RWPE2 (cell line): ENCODE measurements around the gene SYNJ2.
"Not testable (repeated sequence)": the region's sequence is repeated elsewhere in the genome, so short reads cannot be mapped to it uniquely, and the experiment has no call there.

Experiments
- ATAC-seq: fragments of 200-7000 bp; cut with Tn5 transposase; 3 replicates; pipeline ENCODE4 v1.9.1; 2021; ENCODE audit warnings: low read depth
- DNase-seq: peaks from one replicate; pipeline ENCODE4 v3.0.0-alpha.2; 2020; ENCODE audit warnings: low spot score
- H3K27ac ChIP-seq: fragments of 450-650 bp; 2 replicates; pipeline ENCODE4 v1.5.1; 2017; ENCODE audit warnings: mild to moderate bottlenecking; ENCODE audit not compliant: poor library complexity, severe bottlenecking
- H3K27me3 ChIP-seq: fragments of 250-450 bp; sonication (Bioruptor Pico); 2 replicates; pipeline ENCODE4 v1.5.1; 2021; ENCODE audit warnings: mild to moderate bottlenecking, moderate library complexity; ENCODE audit not compliant: insufficient read depth, poor library complexity, severe bottlenecking
- H3K36me3 ChIP-seq: fragments of 250-450 bp; sonication (Bioruptor Pico); 2 replicates; pipeline ENCODE4 v1.5.1; 2020; ENCODE audit warnings: low read depth, mild to moderate bottlenecking, moderate library complexity
- H3K4me1 ChIP-seq: fragments of 250-450 bp; sonication (Bioruptor Pico); 2 replicates; pipeline ENCODE4 v1.5.1; 2021; ENCODE audit warnings: mild to moderate bottlenecking, moderate library complexity; ENCODE audit not compliant: insufficient read depth, poor library complexity, severe bottlenecking
- H3K4me3 ChIP-seq: fragments of 250-450 bp; sonication (Bioruptor Pico); 2 replicates; pipeline ENCODE4 v1.5.1; 2021; ENCODE audit warnings: mild to moderate bottlenecking, moderate library complexity; ENCODE audit not compliant: severe bottlenecking
- H3K9me3 ChIP-seq: fragments of 250-450 bp; sonication (Bioruptor Pico); 2 replicates; pipeline ENCODE4 v1.5.1; 2021; ENCODE audit warnings: mild to moderate bottlenecking, moderate library complexity; ENCODE audit not compliant: severe bottlenecking
- CTCF ChIP-seq: fragments of 450-650 bp; IDR thresholded peaks from one replicate; pipeline ENCODE4 v1.5.1; 2017; ENCODE audit warnings: mild to moderate bottlenecking, moderate library complexity; ENCODE audit not compliant: poor library complexity, severe bottlenecking

The SYNJ2 gene

GRCh38 chr6:157944983-157945931 is 36.4 kb upstream of the SYNJ2 start:
- H3K4me1 ChIP-seq: no peaks in the 10 kb centered on the region
- no peak for ATAC-seq
- no peak overlapping the region for H3K27ac ChIP-seq
- no peak for DNase-seq
- peaks cover 5% of the 10 kb centered on the region for H3K9me3 ChIP-seq
- TF ChIP-seq CTCF: no peak
- no peak overlapping the region for H3K4me3 ChIP-seq
- H3K36me3 ChIP-seq: peaks cover 35% of the 10 kb centered on the region
- no peaks in the 10 kb centered on the region for H3K27me3 ChIP-seq

- H3K36me3 ChIP-seq: peaks cover 27% of the 10 kb centered on the region
- no peaks in the 10 kb centered on the region for H3K27me3 ChIP-seq
- H3K4me3 ChIP-seq: no peak overlapping the region
- H3K4me1 ChIP-seq: no peaks in the 10 kb centered on the region
- no peak for DNase-seq
- no peak for ATAC-seq
- TF ChIP-seq CTCF: no peak
- H3K27ac ChIP-seq: no peak overlapping the region
- H3K9me3 ChIP-seq: peaks cover 5% of the 10 kb centered on the region
These were observed 35.5 kb upstream of the SYNJ2 start for GRCh38 chr6:157946053-157946617.

GRCh38 chr6:157946865-157947532 is 34.7 kb upstream of the SYNJ2 start:
- Histone ChIP-seq H3K4me1 (no peaks in the 10 kb centered on the region), H3K4me3 (no peak overlapping the region), H3K27ac (no peak overlapping the region), H3K27me3 (no peaks in the 10 kb centered on the region), H3K9me3 (peaks cover 5% of the 10 kb centered on the region), H3K36me3 (peaks cover 18% of the 10 kb centered on the region; the same call in 1 of the 2 replicates)
- TF ChIP-seq CTCF: peak; percentile 49
- no peak for DNase-seq
- ATAC-seq: peak; percentile 60

- DNase-seq, H3K4me3 ChIP-seq, H3K9me3 ChIP-seq, H3K36me3 ChIP-seq, H3K27ac ChIP-seq, ATAC-seq, H3K27me3 ChIP-seq, H3K4me1 ChIP-seq: not testable (repeated sequence)
These were observed 30.8 kb upstream of the SYNJ2 start for GRCh38 chr6:157950899-157951298.

- H3K27ac ChIP-seq: no peak overlapping the region
- TF ChIP-seq CTCF: no peak
- H3K4me1 ChIP-seq: no peaks in the 10 kb centered on the region
- H3K4me3 ChIP-seq: no peak overlapping the region
- no peaks in the 10 kb centered on the region for H3K27me3 ChIP-seq
- peaks cover 5% of the 10 kb centered on the region for H3K9me3 ChIP-seq
- H3K36me3 ChIP-seq: no peaks in the 10 kb centered on the region
- ATAC-seq (no peak), DNase-seq (no peak)
These were observed 29.8 kb upstream of the SYNJ2 start for GRCh38 chr6:157951828-157952227.
